Measurements from ENCODE around the gene CATSPER3. TPM values are rescaled to one million over a fixed set of nuclear protein-coding genes. Genes with fewer than 3 reads are reported as not detected.

The CATSPER3 gene
- polyA plus RNA-seq, 1 donor from 2014 or later = 0.17 TPM

GRCh38 chr5:134958755-134959154 is 9.0 kb upstream of the CATSPER3 start:
- Histone ChIP-seq H3K9ac (ENCODE audit: low read length) (no peak overlapping the region), H3K4me2 (ENCODE audit: low read length) (no peak overlapping the region), H3K27me3 (ENCODE audit: insufficient read depth, low read depth, low read length) (no peaks in the 10 kb centered on the region), H3K79me2 (replicated peaks; ENCODE audit: insufficient read depth, low read length) (no peaks in the 10 kb centered on the region), H3F3A (ENCODE audit: insufficient read depth, low read length, poor library complexity, severe bottlenecking) (no peaks in the 10 kb centered on the region), H3K9me2 (ENCODE audit: insufficient read depth, low read length) (no peaks in the 10 kb centered on the region), H4K20me1 (ENCODE audit: insufficient read depth) (no peaks in the 10 kb centered on the region), H3K27ac (ENCODE audit: low read length) (no peak overlapping the region), H3K36me3 (ENCODE audit: insufficient read depth, low read length) (no peaks in the 10 kb centered on the region), H3K4me3 (ENCODE audit: low read length) (no peak overlapping the region), H3K9me3 (ENCODE audit: low read length) (no peaks in the 10 kb centered on the region), H2AFZ (ENCODE audit: low read depth, low read length) (no peak overlapping the region)
- TF ChIP-seq EP300 (conservative IDR thresholded peaks at IDR 0.05; ENCODE audit: poor library complexity, severe bottlenecking) (no peak), MXI1 (conservative IDR thresholded peaks at IDR 0.05; ENCODE audit: poor library complexity, severe bottlenecking) (no peak), CTCF (IDR thresholded peaks at IDR 0.05; ENCODE audit: poor library complexity, severe bottlenecking) (no peak), TAF1 (IDR thresholded peaks at IDR 0.05; ENCODE audit: low read depth) (no peak), REST (IDR thresholded peaks at IDR 0.05; ENCODE audit: borderline replicate concordance) (no peak), SMC3 (conservative IDR thresholded peaks at IDR 0.05; ENCODE audit: poor library complexity) (no peak), POLR2AphosphoS5 (IDR thresholded peaks at IDR 0.05) (no peak), RAD21 (conservative IDR thresholded peaks at IDR 0.05) (no peak), EZH2 (IDR thresholded peaks at IDR 0.05; ENCODE audit: borderline replicate concordance, insufficient read depth, low read length, poor library complexity, severe bottlenecking) (no peak)

- TF ChIP-seq CTCF (IDR thresholded peaks at IDR 0.05; ENCODE audit: poor library complexity, severe bottlenecking) = no peak
- no peak for TF ChIP-seq EZH2 (IDR thresholded peaks at IDR 0.05; ENCODE audit: borderline replicate concordance, insufficient read depth, low read length, poor library complexity, severe bottlenecking)
- TF ChIP-seq POLR2AphosphoS5 (IDR thresholded peaks at IDR 0.05) = no peak
- no peak for TF ChIP-seq TAF1 (IDR thresholded peaks at IDR 0.05; ENCODE audit: low read depth)
- no peak for TF ChIP-seq REST (IDR thresholded peaks at IDR 0.05; ENCODE audit: borderline replicate concordance)
- no peak for TF ChIP-seq RAD21 (conservative IDR thresholded peaks at IDR 0.05)
- no peak for TF ChIP-seq EP300 (conservative IDR thresholded peaks at IDR 0.05; ENCODE audit: poor library complexity, severe bottlenecking)
- TF ChIP-seq MXI1 (conservative IDR thresholded peaks at IDR 0.05; ENCODE audit: poor library complexity, severe bottlenecking) = no peak
- no peak for TF ChIP-seq SMC3 (conservative IDR thresholded peaks at IDR 0.05; ENCODE audit: poor library complexity)
- Histone ChIP-seq H3K27me3 (ENCODE audit: insufficient read depth, low read depth, low read length) (no peaks in the 10 kb centered on the region), H4K20me1 (ENCODE audit: insufficient read depth) (no peaks in the 10 kb centered on the region), H3K79me2 (replicated peaks; ENCODE audit: insufficient read depth, low read length) (no peaks in the 10 kb centered on the region), H3F3A (ENCODE audit: insufficient read depth, low read length, poor library complexity, severe bottlenecking) (no peaks in the 10 kb centered on the region), H3K9me2 (ENCODE audit: insufficient read depth, low read length) (no peaks in the 10 kb centered on the region), H3K9me3 (ENCODE audit: low read length) (no peaks in the 10 kb centered on the region), H3K36me3 (ENCODE audit: insufficient read depth, low read length) (no peaks in the 10 kb centered on the region), H3K9ac (ENCODE audit: low read length) (no peak overlapping the region), H3K4me3 (ENCODE audit: low read length) (no peak overlapping the region), H2AFZ (ENCODE audit: low read depth, low read length) (no peak overlapping the region), H3K4me2 (ENCODE audit: low read length) (no peak overlapping the region), H3K27ac (ENCODE audit: low read length) (no peak overlapping the region)
Observed at GRCh38 chr5:134963098-134963497, 4.6 kb upstream of the CATSPER3 start.

Measured in neural cell (in vitro differentiated cells).